ENCODE data around the gene CST11.

GRCh38 chr20:23497536-23497935 lies 44.9 kb upstream of the CST11 start:
- TF ChIP-seq, protein P1, sequence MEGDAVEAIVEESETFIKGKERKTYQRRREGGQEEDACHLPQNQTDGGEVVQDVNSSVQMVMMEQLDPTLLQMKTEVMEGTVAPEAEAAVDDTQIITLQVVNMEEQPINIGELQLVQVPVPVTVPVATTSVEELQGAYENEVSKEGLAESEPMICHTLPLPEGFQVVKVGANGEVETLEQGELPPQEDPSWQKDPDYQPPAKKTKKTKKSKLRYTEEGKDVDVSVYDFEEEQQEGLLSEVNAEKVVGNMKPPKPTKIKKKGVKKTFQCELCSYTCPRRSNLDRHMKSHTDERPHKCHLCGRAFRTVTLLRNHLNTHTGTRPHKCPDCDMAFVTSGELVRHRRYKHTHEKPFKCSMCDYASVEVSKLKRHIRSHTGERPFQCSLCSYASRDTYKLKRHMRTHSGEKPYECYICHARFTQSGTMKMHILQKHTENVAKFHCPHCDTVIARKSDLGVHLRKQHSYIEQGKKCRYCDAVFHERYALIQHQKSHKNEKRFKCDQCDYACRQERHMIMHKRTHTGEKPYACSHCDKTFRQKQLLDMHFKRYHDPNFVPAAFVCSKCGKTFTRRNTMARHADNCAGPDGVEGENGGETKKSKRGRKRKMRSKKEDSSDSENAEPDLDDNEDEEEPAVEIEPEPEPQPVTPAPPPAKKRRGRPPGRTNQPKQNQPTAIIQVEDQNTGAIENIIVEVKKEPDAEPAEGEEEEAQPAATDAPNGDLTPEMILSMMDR (IDR thresholded peaks at IDR 0.05), result no peak
- TF ChIP-seq ZFX (IDR thresholded peaks at IDR 0.05; ENCODE audit: borderline replicate concordance), result no peak
